ENCODE data around the gene PLXNA4. TPM values are rescaled to one million over a fixed set of nuclear protein-coding genes. Genes with fewer than 3 reads are reported as not detected.
A peak's percentile ranks its signal among the peaks of the same experiment; 100 is the strongest.

PLXNA4 gene
- total and polyA plus RNA-seq, 5 donors = 5.7 to 19.3 (median 16.0) TPM

- no peaks in the 10 kb centered on the region for H3K4me1 ChIP-seq (ENCODE audit: control insufficient read depth, insufficient read depth, low read length)
- no peak overlapping the region for H3K4me3 ChIP-seq (ENCODE audit: low read length)
- intact Hi-C loops (cut with DNase I) = no loop called here
- peaks cover 4% of the 10 kb centered on the region for H3K9me3 ChIP-seq (ENCODE audit: control insufficient read depth, low read length)
- DNase-seq (peak in 1 of 3 donors; percentile 33), ATAC-seq (peak in 1 of 2 donors; percentile 42)
- H3K27ac ChIP-seq (ENCODE audit: low read length) = no peak overlapping the region
- 78% methylated on average over 6 of the region's 6 CpGs for WGBS
- no peaks in the 10 kb centered on the region for H3K27me3 ChIP-seq (ENCODE audit: control insufficient read depth, insufficient read depth)
Observed at GRCh38 chr7:132547821-132548220, 28.4 kb downstream of the PLXNA4 start.

GRCh38 chr7:132546366-132547127 is 29.7 kb downstream of the PLXNA4 start:
- WGBS = 89% methylated on average over 1 of the region's 1 CpG
- H3K9me3 ChIP-seq (ENCODE audit: control insufficient read depth, low read length) = peaks cover 3% of the 10 kb centered on the region
- no peaks in the 10 kb centered on the region for H3K4me1 ChIP-seq (ENCODE audit: control insufficient read depth, insufficient read depth, low read length)
- H3K27me3 ChIP-seq (ENCODE audit: control insufficient read depth, insufficient read depth) = no peaks in the 10 kb centered on the region
- ATAC-seq = no peak
- intact Hi-C loops (cut with DNase I) = no loop called here
- H3K4me3 ChIP-seq (ENCODE audit: low read length) = no peak overlapping the region
- no peak overlapping the region for H3K27ac ChIP-seq (ENCODE audit: low read length)
- no peak for DNase-seq

GRCh38 chr7:132545756-132546155 is 30.5 kb downstream of the PLXNA4 start:
- intact Hi-C loops (cut with DNase I) = no loop called here
- no peak overlapping the region for H3K4me3 ChIP-seq (ENCODE audit: low read length)
- no peaks in the 10 kb centered on the region for H3K27me3 ChIP-seq (ENCODE audit: control insufficient read depth, insufficient read depth)
- WGBS = 98% methylated on average over 1 of the region's 1 CpG
- DNase-seq (no peak), ATAC-seq (no peak)
- H3K4me1 ChIP-seq (ENCODE audit: control insufficient read depth, insufficient read depth, low read length) = no peaks in the 10 kb centered on the region
- H3K27ac ChIP-seq (ENCODE audit: low read length) = no peak overlapping the region
- H3K9me3 ChIP-seq (ENCODE audit: control insufficient read depth, low read length) = no peaks in the 10 kb centered on the region

- no peak overlapping the region for H3K27ac ChIP-seq (ENCODE audit: low read length)
- no peak for ATAC-seq
- H3K27me3 ChIP-seq (ENCODE audit: control insufficient read depth, insufficient read depth) = no peaks in the 10 kb centered on the region
- H3K4me3 ChIP-seq (ENCODE audit: low read length) = no peak overlapping the region
- no peaks in the 10 kb centered on the region for H3K9me3 ChIP-seq (ENCODE audit: control insufficient read depth, low read length)
- DNase-seq = no peak
- H3K4me1 ChIP-seq (ENCODE audit: control insufficient read depth, insufficient read depth, low read length) = no peaks in the 10 kb centered on the region
- intact Hi-C loops (cut with DNase I) = no loop called here
- 93% methylated on average over 1 of the region's 1 CpG for WGBS
Observed at GRCh38 chr7:132544999-132545398, 31.3 kb downstream of the PLXNA4 start.

- H3K27me3 ChIP-seq (ENCODE audit: control insufficient read depth, insufficient read depth) = no peaks in the 10 kb centered on the region
- no peak overlapping the region for H3K4me3 ChIP-seq (ENCODE audit: low read length)
- H3K27ac ChIP-seq (ENCODE audit: low read length) = no peak overlapping the region
- intact Hi-C loops (cut with DNase I) = no loop called here
- H3K4me1 ChIP-seq (ENCODE audit: control insufficient read depth, insufficient read depth, low read length) = no peaks in the 10 kb centered on the region
- ATAC-seq (no peak), DNase-seq (no peak)
- no peaks in the 10 kb centered on the region for H3K9me3 ChIP-seq (ENCODE audit: control insufficient read depth, low read length)
- WGBS = 85% methylated on average over 1 of the region's 1 CpG
Observed at GRCh38 chr7:132544025-132544424, 32.2 kb downstream of the PLXNA4 start.

- DNase-seq = no peak
- Histone ChIP-seq H3K27ac (ENCODE audit: low read length) (no peak overlapping the region), H3K9me3 (ENCODE audit: control insufficient read depth, low read length) (no peaks in the 10 kb centered on the region), H3K4me1 (ENCODE audit: control insufficient read depth, insufficient read depth, low read length) (peaks cover 1% of the 10 kb centered on the region), H3K27me3 (ENCODE audit: control insufficient read depth, insufficient read depth) (no peaks in the 10 kb centered on the region), H3K4me3 (ENCODE audit: low read length) (no peak overlapping the region)
- intact Hi-C loops (cut with DNase I) = no loop called here
- ATAC-seq = no peak
- 48% methylated on average over 1 of the region's 1 CpG for WGBS
Observed at GRCh38 chr7:132542895-132543294, 33.4 kb downstream of the PLXNA4 start.

- 72% methylated on average over 6 of the region's 6 CpGs for WGBS
- H3K27me3 ChIP-seq (ENCODE audit: control insufficient read depth, insufficient read depth) = no peaks in the 10 kb centered on the region
- intact Hi-C loops (cut with DNase I) = no loop called here
- no peak overlapping the region for H3K27ac ChIP-seq (ENCODE audit: low read length)
- H3K4me1 ChIP-seq (ENCODE audit: control insufficient read depth, insufficient read depth, low read length) = peaks cover 6% of the 10 kb centered on the region
- no peak overlapping the region for H3K4me3 ChIP-seq (ENCODE audit: low read length)
- ATAC-seq (no peak), DNase-seq (no peak)
- H3K9me3 ChIP-seq (ENCODE audit: control insufficient read depth, low read length) = no peaks in the 10 kb centered on the region
Observed at GRCh38 chr7:132541656-132542055, 34.6 kb downstream of the PLXNA4 start.

GRCh38 chr7:132537456-132538145 is 38.7 kb downstream of the PLXNA4 start:
- DNase-seq (peak in 1 of 3 donors; percentile 55), ATAC-seq (peak; percentile 67 to 71)
- no peak overlapping the region for H3K27ac ChIP-seq (ENCODE audit: low read length)
- H3K27me3 ChIP-seq (ENCODE audit: control insufficient read depth, insufficient read depth) = no peaks in the 10 kb centered on the region
- H3K9me3 ChIP-seq (ENCODE audit: control insufficient read depth, low read length) = no peaks in the 10 kb centered on the region
- peaks cover 6% of the 10 kb centered on the region for H3K4me1 ChIP-seq (ENCODE audit: control insufficient read depth, insufficient read depth, low read length)
- intact Hi-C loops (cut with DNase I) = no loop called here
- WGBS = 66% methylated on average over 8 of the region's 8 CpGs
- H3K4me3 ChIP-seq (ENCODE audit: low read length) = no peak overlapping the region

GRCh38 chr7:132536654-132537395 is 39.4 kb downstream of the PLXNA4 start:
- DNase-seq (no peak), ATAC-seq (peak; percentile 46 to 59)
- Histone ChIP-seq H3K4me3 (ENCODE audit: low read length) (no peak overlapping the region), H3K27ac (ENCODE audit: low read length) (no peak overlapping the region), H3K4me1 (ENCODE audit: control insufficient read depth, insufficient read depth, low read length) (peaks cover 6% of the 10 kb centered on the region), H3K9me3 (ENCODE audit: control insufficient read depth, low read length) (no peaks in the 10 kb centered on the region), H3K27me3 (ENCODE audit: control insufficient read depth, insufficient read depth) (no peaks in the 10 kb centered on the region)
- 59% methylated on average over 13 of the region's 13 CpGs for WGBS
- intact Hi-C loops (cut with DNase I) = no loop called here

- H3K27me3 ChIP-seq (ENCODE audit: control insufficient read depth, insufficient read depth) = no peaks in the 10 kb centered on the region
- H3K4me3 ChIP-seq (ENCODE audit: low read length) = no peak overlapping the region
- no peak for ATAC-seq
- 69% methylated on average over 2 of the region's 2 CpGs for WGBS
- intact Hi-C loops (cut with DNase I) = no loop called here
- no peak for DNase-seq
- H3K27ac ChIP-seq (ENCODE audit: low read length) = no peak overlapping the region
- no peaks in the 10 kb centered on the region for H3K9me3 ChIP-seq (ENCODE audit: control insufficient read depth, low read length)
- H3K4me1 ChIP-seq (ENCODE audit: control insufficient read depth, insufficient read depth, low read length) = peaks cover 6% of the 10 kb centered on the region
Observed at GRCh38 chr7:132533916-132534315, 42.4 kb downstream of the PLXNA4 start.

GRCh38 chr7:132532281-132532680 is 44.0 kb downstream of the PLXNA4 start:
- Histone ChIP-seq H3K9me3 (ENCODE audit: control insufficient read depth, low read length) (no peaks in the 10 kb centered on the region), H3K4me1 (ENCODE audit: control insufficient read depth, insufficient read depth, low read length) (peaks cover 2% of the 10 kb centered on the region), H3K4me3 (ENCODE audit: low read length) (no peak overlapping the region), H3K27me3 (ENCODE audit: control insufficient read depth, insufficient read depth) (no peaks in the 10 kb centered on the region), H3K27ac (ENCODE audit: low read length) (no peak overlapping the region)
- DNase-seq (no peak), ATAC-seq (no peak)
- intact Hi-C loops (cut with DNase I) = no loop called here
- WGBS = 92% methylated on average over 4 of the region's 4 CpGs
